A673 (cell line): ENCODE data around the gene MICU1. TPM values are rescaled to one million over a fixed set of nuclear protein-coding genes. Genes with fewer than 3 reads are reported as not detected.

Experiments
- BruUV-seq: library from RNA; stranded (reverse); fragments of 400-500 nt; replicated peaks from 2 replicates; lab custom pipeline; 2021; lab: Mats Ljungman, UMichigan
- CTCF ChIA-PET: fragments of 300-600 bp; sonication (Branson Sonifier 250); formaldehyde crosslinking; loops from one replicate; lab custom pipeline; 2022; ENCODE audit warnings: antibody characterized with exemption; lab: Charles Lee
- POLR2A ChIA-PET: fragments of 300-600 bp; sonication (Branson Sonifier 250); formaldehyde crosslinking; loops from one replicate; lab custom pipeline; 2022; ENCODE audit warnings: antibody characterized with exemption; ENCODE audit not compliant: low non-redundant PET; lab: Charles Lee
- DNase-seq: peaks from one replicate; pipeline ENCODE4 v3.0.0-alpha.2; 2015; ENCODE audit warnings: low spot score
- H3K27ac ChIP-seq: fragments of 200-600 bp; sonication (generic); 2 replicates; pipeline ENCODE4 v1.5.1; 2016; ENCODE audit warnings: mixed run types, low read depth, mild to moderate bottlenecking, mixed read lengths, antibody characterized with exemption, low read length; ENCODE audit not compliant: poor library complexity, severe bottlenecking
- H3K27me3 ChIP-seq: fragments of 200-600 bp; sonication (generic); replicated peaks from 2 replicates; pipeline ENCODE4 v1.6.1; 2017; ENCODE audit warnings: mixed run types, low read depth, mild to moderate bottlenecking, mixed read lengths, antibody characterized with exemption, low read length; ENCODE audit not compliant: insufficient read depth, poor library complexity
- H3K36me3 ChIP-seq: fragments of 200-600 bp; sonication (generic); 2 replicates; pipeline ENCODE4 v1.6.1; 2016; ENCODE audit warnings: mixed run types, mild to moderate bottlenecking, mixed read lengths, antibody characterized with exemption, low read length; ENCODE audit not compliant: insufficient read depth, poor library complexity, severe bottlenecking
- H3K4me1 ChIP-seq: fragments of 200-600 bp; sonication (generic); 2 replicates; pipeline ENCODE4 v1.6.1; 2017; ENCODE audit warnings: mixed run types, mild to moderate bottlenecking, mixed read lengths, antibody characterized with exemption, low read length; ENCODE audit not compliant: insufficient read depth, poor library complexity, severe bottlenecking
- H3K4me3 ChIP-seq: fragments of 200-600 bp; sonication (generic); 2 replicates; pipeline ENCODE4 v1.5.1; 2016; ENCODE audit warnings: low read depth, mixed run types, mild to moderate bottlenecking, mixed read lengths, low read length; ENCODE audit not compliant: poor library complexity, severe bottlenecking
- H3K9me3 ChIP-seq: fragments of 200-600 bp; sonication (generic); 2 replicates; pipeline ENCODE4 v1.6.1; 2016; ENCODE audit warnings: mixed run types, low read depth, mild to moderate bottlenecking, mixed read lengths, antibody characterized with exemption, low read length; ENCODE audit not compliant: poor library complexity, severe bottlenecking
- EZH2 ChIP-seq: fragments of 200-600 bp; sonication (generic); IDR thresholded peaks from 2 replicates; pipeline ENCODE4 v1.6.1; 2017; ENCODE audit warnings: borderline replicate concordance, low read depth, mild to moderate bottlenecking, mixed read lengths, antibody characterized with exemption, low read length; ENCODE audit not compliant: poor library complexity, severe bottlenecking
- intact Hi-C: fragments of 100-400 bp; cut with micrococcal nuclease; formaldehyde crosslinking; loops from one replicate; pipeline ENCODE4 v1.10.0; 2022; ENCODE audit not compliant: unreplicated experiment
- total RNA-seq: library from RNA; stranded (reverse); gene quantifications from 2 replicates; pipeline ENCODE4 v1.2.3, GENCODE V29; 2021
- TF ChIP-seq, protein P1 (sequence below): fragments of 300-800, 200-600 bp; sonication (generic); conservative IDR thresholded peaks from 2 replicates; pipeline ENCODE4 v1.5.1; 2017; ENCODE audit warnings: low read depth, mild to moderate bottlenecking, antibody characterized with exemption, low read length, moderate library complexity, mixed read lengths

Gene MICU1
- total RNA-seq, 1 experiment from 2014 or later: 37.7 TPM

DNA sequence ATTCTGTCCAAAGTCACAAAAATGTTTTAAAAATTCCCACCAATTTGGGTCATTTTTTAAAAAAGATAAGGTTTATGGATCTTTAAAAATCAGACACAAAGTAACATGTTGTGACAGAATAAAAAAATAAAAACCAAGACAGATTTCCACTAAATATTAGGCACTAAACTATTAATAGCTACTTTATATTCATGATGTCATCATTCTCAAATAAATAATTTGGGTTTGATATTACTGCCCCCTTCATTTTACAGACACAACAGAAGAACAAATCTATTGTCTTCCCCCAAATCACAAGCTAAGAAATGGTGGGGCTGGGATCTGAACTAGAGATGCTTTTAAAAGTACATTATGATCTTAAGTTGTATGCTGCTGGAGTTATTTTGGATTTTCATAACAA lies 119.4 kb downstream of the MICU1 start:
- no TSS peak for BruUV-seq
- no peaks in the 10 kb centered on the region for H3K4me1 ChIP-seq
- H3K27me3 ChIP-seq: no peaks in the 10 kb centered on the region
- intact Hi-C loops: no loop called here
- CTCF ChIA-PET: no interaction called here
- no peak for DNase-seq
- H3K4me3 ChIP-seq: no peak overlapping the region
- TF ChIP-seq, protein P1, sequence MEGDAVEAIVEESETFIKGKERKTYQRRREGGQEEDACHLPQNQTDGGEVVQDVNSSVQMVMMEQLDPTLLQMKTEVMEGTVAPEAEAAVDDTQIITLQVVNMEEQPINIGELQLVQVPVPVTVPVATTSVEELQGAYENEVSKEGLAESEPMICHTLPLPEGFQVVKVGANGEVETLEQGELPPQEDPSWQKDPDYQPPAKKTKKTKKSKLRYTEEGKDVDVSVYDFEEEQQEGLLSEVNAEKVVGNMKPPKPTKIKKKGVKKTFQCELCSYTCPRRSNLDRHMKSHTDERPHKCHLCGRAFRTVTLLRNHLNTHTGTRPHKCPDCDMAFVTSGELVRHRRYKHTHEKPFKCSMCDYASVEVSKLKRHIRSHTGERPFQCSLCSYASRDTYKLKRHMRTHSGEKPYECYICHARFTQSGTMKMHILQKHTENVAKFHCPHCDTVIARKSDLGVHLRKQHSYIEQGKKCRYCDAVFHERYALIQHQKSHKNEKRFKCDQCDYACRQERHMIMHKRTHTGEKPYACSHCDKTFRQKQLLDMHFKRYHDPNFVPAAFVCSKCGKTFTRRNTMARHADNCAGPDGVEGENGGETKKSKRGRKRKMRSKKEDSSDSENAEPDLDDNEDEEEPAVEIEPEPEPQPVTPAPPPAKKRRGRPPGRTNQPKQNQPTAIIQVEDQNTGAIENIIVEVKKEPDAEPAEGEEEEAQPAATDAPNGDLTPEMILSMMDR: no peak
- no peak for TF ChIP-seq EZH2
- H3K9me3 ChIP-seq: peaks cover 8% of the 10 kb centered on the region
- no peak overlapping the region for H3K27ac ChIP-seq
- POLR2A ChIA-PET: no interaction called here
- no peaks in the 10 kb centered on the region for H3K36me3 ChIP-seq

DNA sequence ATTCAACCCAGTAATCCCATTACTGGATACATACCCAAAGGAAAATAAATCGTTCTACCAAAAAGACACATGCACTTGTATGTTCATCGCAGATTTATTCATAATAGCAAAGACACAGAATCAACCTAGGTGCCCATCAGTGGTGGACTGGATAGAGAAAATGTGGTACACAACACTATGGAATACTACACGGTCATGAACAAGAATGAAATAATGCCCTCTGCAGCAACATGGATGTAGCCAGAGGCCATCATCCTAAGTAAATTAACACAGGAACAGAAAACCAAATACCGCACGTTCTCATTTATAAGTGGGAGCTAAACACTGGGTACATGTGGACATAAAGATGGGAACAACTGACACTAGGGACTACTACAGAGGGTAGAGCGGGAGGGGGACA lies 120.4 kb downstream of the MICU1 start:
- no peak for DNase-seq
- intact Hi-C loops: no loop called here
- H3K27ac ChIP-seq: no peak overlapping the region
- BruUV-seq: no TSS peak
- no peaks in the 10 kb centered on the region for H3K27me3 ChIP-seq
- ChIA-PET POLR2A (no interaction called here), CTCF (no interaction called here)
- no peak overlapping the region for H3K4me3 ChIP-seq
- no peaks in the 10 kb centered on the region for H3K4me1 ChIP-seq
- H3K36me3 ChIP-seq: no peaks in the 10 kb centered on the region
- TF ChIP-seq, protein P1: no peak
- no peak for TF ChIP-seq EZH2
- peaks cover 8% of the 10 kb centered on the region for H3K9me3 ChIP-seq

DNA sequence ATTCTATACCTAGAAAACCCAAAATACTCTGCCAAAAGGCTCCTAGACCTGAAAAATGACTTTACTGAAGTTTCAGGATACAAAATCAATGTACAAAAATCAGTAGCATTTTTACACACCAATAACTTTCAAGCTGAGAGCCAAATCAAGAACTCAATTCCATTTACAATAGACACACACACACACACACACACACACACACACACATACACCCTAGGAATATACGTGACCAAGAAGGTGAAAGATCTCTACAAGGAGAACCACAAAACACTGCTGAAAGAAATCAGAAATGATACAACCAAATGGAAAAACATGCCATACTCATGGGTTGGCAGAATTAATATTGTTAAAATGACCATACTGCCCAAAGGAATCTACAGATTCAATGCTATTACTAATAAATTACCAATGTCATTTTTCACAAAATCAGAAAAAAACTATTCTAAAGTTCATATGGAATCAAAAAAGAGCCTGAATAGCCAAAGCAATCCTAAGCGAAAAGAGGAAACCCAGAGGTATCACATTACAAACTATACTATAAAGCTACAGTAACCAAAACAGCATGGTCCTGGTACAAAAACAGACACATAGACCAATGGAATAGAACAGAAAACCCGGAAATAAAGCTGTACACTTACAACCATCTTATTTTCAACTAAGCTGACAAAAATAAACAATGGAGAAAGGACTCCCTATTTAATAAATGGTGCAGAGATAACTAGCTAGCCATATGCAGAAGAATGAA lies 122.0 kb downstream of the MICU1 start:
- H3K4me3 ChIP-seq: no peak overlapping the region
- H3K9me3 ChIP-seq: peaks cover 8% of the 10 kb centered on the region
- BruUV-seq: no TSS peak
- intact Hi-C loops: no loop called here
- POLR2A ChIA-PET: no interaction called here
- no peaks in the 10 kb centered on the region for H3K36me3 ChIP-seq
- no peak for DNase-seq
- no peaks in the 10 kb centered on the region for H3K4me1 ChIP-seq
- CTCF ChIA-PET: no interaction called here
- TF ChIP-seq, protein P1: no peak
- no peak for TF ChIP-seq EZH2
- no peaks in the 10 kb centered on the region for H3K27me3 ChIP-seq
- H3K27ac ChIP-seq: no peak overlapping the region
